Measurements from ENCODE around the gene PRDM1. TPM values are rescaled to one million over a fixed set of nuclear protein-coding genes. Genes with fewer than 3 reads are reported as not detected.

Gene PRDM1
- total RNA-seq, 1 donor from 2014 or later: 2.3 TPM

- H3K9me3 Mint-ChIP-seq: no peaks in the 10 kb centered on the region
- no peak for TF ChIP-seq CTCF (IDR thresholded peaks at IDR 0.05; ENCODE audit: unreplicated experiment)
- no peak overlapping the region for H3K27ac Mint-ChIP-seq
- DNase-seq (ENCODE audit: low spot score in 2 of 2, unreplicated experiment in 2 of 2): no peak
- H3K4me1 Mint-ChIP-seq: peaks cover 12% of the 10 kb centered on the region
- peaks cover 19% of the 10 kb centered on the region for H3K27me3 Mint-ChIP-seq (ENCODE audit: low read depth)
- H3K36me3 Mint-ChIP-seq: peaks cover 3% of the 10 kb centered on the region
- H3K4me3 Mint-ChIP-seq: no peak overlapping the region
Measured at GRCh38 chr6:106106276-106107042, 20.3 kb downstream of the PRDM1 start.

DNA sequence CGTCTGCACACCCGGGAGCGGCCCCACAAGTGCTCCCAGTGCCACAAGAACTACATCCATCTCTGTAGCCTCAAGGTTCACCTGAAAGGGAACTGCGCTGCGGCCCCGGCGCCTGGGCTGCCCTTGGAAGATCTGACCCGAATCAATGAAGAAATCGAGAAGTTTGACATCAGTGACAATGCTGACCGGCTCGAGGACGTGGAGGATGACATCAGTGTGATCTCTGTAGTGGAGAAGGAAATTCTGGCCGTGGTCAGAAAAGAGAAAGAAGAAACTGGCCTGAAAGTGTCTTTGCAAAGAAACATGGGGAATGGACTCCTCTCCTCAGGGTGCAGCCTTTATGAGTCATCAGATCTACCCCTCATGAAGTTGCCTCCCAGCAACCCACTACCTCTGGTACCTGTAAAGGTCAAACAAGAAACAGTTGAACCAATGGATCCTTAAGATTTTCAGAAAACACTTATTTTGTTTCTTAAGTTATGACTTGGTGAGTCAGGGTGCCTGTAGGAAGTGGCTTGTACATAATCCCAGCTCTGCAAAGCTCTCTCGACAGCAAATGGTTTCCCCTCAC, 21.0 kb downstream of the PRDM1 start:
- no peak for TF ChIP-seq CTCF (IDR thresholded peaks at IDR 0.05; ENCODE audit: unreplicated experiment)
- Mint-ChIP-seq H3K27ac (no peak overlapping the region), H3K27me3 (ENCODE audit: low read depth) (peaks cover 16% of the 10 kb centered on the region), H3K4me3 (no peak overlapping the region), H3K4me1 (peaks cover 12% of the 10 kb centered on the region), H3K36me3 (peaks cover 3% of the 10 kb centered on the region), H3K9me3 (no peaks in the 10 kb centered on the region)
- no peak for DNase-seq (ENCODE audit: low spot score in 2 of 2, unreplicated experiment in 2 of 2)

DNA sequence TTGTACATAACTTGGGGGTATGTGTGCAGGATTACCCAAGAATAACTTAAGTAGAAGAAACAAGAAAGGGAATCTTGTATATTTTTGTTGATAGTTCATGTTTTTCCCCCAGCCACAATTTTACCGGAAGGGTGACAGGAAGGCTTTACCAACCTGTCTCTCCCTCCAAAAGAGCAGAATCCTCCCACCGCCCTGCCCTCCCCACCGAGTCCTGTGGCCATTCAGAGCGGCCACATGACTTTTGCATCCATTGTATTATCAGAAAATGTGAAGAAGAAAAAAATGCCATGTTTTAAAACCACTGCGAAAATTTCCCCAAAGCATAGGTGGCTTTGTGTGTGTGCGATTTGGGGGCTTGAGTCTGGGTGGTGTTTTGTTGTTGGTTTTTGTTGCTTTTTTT, 22.0 kb downstream of the PRDM1 start:
- Mint-ChIP-seq H3K36me3 (peaks cover 3% of the 10 kb centered on the region), H3K27ac (no peak overlapping the region), H3K9me3 (no peaks in the 10 kb centered on the region)

GRCh38 chr6:106109029-106109428, 22.9 kb downstream of the PRDM1 start:
- no peaks in the 10 kb centered on the region for H3K9me3 Mint-ChIP-seq
- H3K36me3 Mint-ChIP-seq: peaks cover 3% of the 10 kb centered on the region
- peaks cover 15% of the 10 kb centered on the region for H3K27me3 Mint-ChIP-seq (ENCODE audit: low read depth)
- peaks cover 5% of the 10 kb centered on the region for H3K4me1 Mint-ChIP-seq
- no peak overlapping the region for H3K4me3 Mint-ChIP-seq
- no peak for DNase-seq (ENCODE audit: low spot score in 2 of 2, unreplicated experiment in 2 of 2)
- H3K27ac Mint-ChIP-seq: no peak overlapping the region
- no peak for TF ChIP-seq CTCF (IDR thresholded peaks at IDR 0.05; ENCODE audit: unreplicated experiment)

More for the DNA sequence above, 22.0 kb downstream of the PRDM1 start:
- H3K27me3 Mint-ChIP-seq (ENCODE audit: low read depth): peaks cover 13% of the 10 kb centered on the region
- H3K4me1 Mint-ChIP-seq: peaks cover 8% of the 10 kb centered on the region
- no peak overlapping the region for H3K4me3 Mint-ChIP-seq
- TF ChIP-seq CTCF (IDR thresholded peaks at IDR 0.05; ENCODE audit: unreplicated experiment): no peak
- DNase-seq (ENCODE audit: low spot score in 2 of 2, unreplicated experiment in 2 of 2): no peak

- peaks cover 5% of the 10 kb centered on the region for H3K4me1 Mint-ChIP-seq
- H3K36me3 Mint-ChIP-seq: peaks cover 3% of the 10 kb centered on the region
- no peak overlapping the region for H3K4me3 Mint-ChIP-seq
- TF ChIP-seq CTCF (IDR thresholded peaks at IDR 0.05; ENCODE audit: unreplicated experiment): no peak
- no peak for DNase-seq (ENCODE audit: low spot score in 2 of 2, unreplicated experiment in 2 of 2)
- peaks cover 20% of the 10 kb centered on the region for H3K27me3 Mint-ChIP-seq (ENCODE audit: low read depth)
- no peak overlapping the region for H3K27ac Mint-ChIP-seq
- H3K9me3 Mint-ChIP-seq: no peaks in the 10 kb centered on the region
Measured at GRCh38 chr6:106110164-106110826, 24.2 kb downstream of the PRDM1 start.

Measured in mesothelial cell of epicardium (in vitro differentiated cells).